Osteoblast (primary cell): ENCODE data around the gene TFPT. TPM values are rescaled to one million over a fixed set of nuclear protein-coding genes. Genes with fewer than 3 reads are reported as not detected.

Experiments
- DNase-seq: peaks from one replicate; pipeline ENCODE4 v3.0.0; 2011; ENCODE audit warnings: low spot score, mixed read lengths; ENCODE audit not compliant: insufficient read length; ENCODE audit errors: missing footprints
- H2AFZ ChIP-seq: 2 replicates; pipeline ENCODE4 v1.6.0; 2011; ENCODE audit warnings: mild to moderate bottlenecking, low read length
- H3K27ac ChIP-seq: 2 replicates; pipeline ENCODE4 v1.5.1; 2011; ENCODE audit warnings: mild to moderate bottlenecking, low read depth, low read length, moderate library complexity
- H3K27me3 ChIP-seq: 2 replicates; pipeline ENCODE4 v1.6.0; 2012; ENCODE audit warnings: mild to moderate bottlenecking, control low read depth, inconsistent platforms, low read length, moderate library complexity; ENCODE audit not compliant: insufficient read depth
- H3K36me3 ChIP-seq: 2 replicates; pipeline ENCODE4 v1.5.1; 2011; ENCODE audit warnings: mild to moderate bottlenecking, low read length, control low read depth, moderate library complexity; ENCODE audit not compliant: insufficient read depth
- H3K4me1 ChIP-seq: 2 replicates; pipeline ENCODE4 v1.5.1; 2011; ENCODE audit warnings: mild to moderate bottlenecking, low read length, control low read depth, moderate library complexity; ENCODE audit not compliant: insufficient read depth
- H3K4me2 ChIP-seq: 2 replicates; pipeline ENCODE4 v1.6.0; 2011; ENCODE audit warnings: mild to moderate bottlenecking, low read length; ENCODE audit not compliant: insufficient read depth
- H3K4me3 ChIP-seq: fragments of 200-600 bp; sonication (generic); 3 replicates; pipeline ENCODE4 v1.5.1; 2012; ENCODE audit warnings: mild to moderate bottlenecking, low read length, inconsistent platforms; ENCODE audit not compliant: insufficient read depth
- H3K79me2 ChIP-seq: 2 replicates; pipeline ENCODE4 v1.6.0; 2012; ENCODE audit warnings: mild to moderate bottlenecking, low read length, control low read depth, inconsistent platforms; ENCODE audit not compliant: insufficient read depth
- H3K9me3 ChIP-seq: 2 replicates; pipeline ENCODE4 v1.5.1; 2011; ENCODE audit warnings: low read depth, low read length, control low read depth
- H4K20me1 ChIP-seq: 2 replicates; pipeline ENCODE4 v1.6.0; 2012; ENCODE audit warnings: mild to moderate bottlenecking, low read length, control low read depth; ENCODE audit not compliant: insufficient read depth
- CTCF ChIP-seq: IDR thresholded peaks from 2 replicates; pipeline ENCODE4 v1.5.1; 2011; ENCODE audit warnings: mild to moderate bottlenecking, low read depth, low read length, moderate library complexity; ENCODE audit errors: extremely low read depth
- total RNA-seq: library from RNA; depleted of rRNA; stranded (reverse); fragments of >200 nt; gene quantifications from 2 replicates; pipeline ENCODE4 v1.2.3, GENCODE V29; 2012

The TFPT gene
- total RNA-seq, 1 donor: 17.4 TPM

GRCh38 chr19:54147676-54148075 lies 32.2 kb upstream of the TFPT start:
- no peak for DNase-seq
- no peaks in the 10 kb centered on the region for H3K9me3 ChIP-seq
- no peaks in the 10 kb centered on the region for H3K27me3 ChIP-seq
- no peak overlapping the region for H3K4me3 ChIP-seq
- no peak for TF ChIP-seq CTCF
- H4K20me1 ChIP-seq: peaks cover 31% of the 10 kb centered on the region
- H3K79me2 ChIP-seq: peaks cover 8% of the 10 kb centered on the region
- H3K4me1 ChIP-seq: no peaks in the 10 kb centered on the region
- peaks cover 94% of the 10 kb centered on the region for H3K36me3 ChIP-seq
- H2AFZ ChIP-seq: no peak overlapping the region
- H3K27ac ChIP-seq: no peak overlapping the region
- H3K4me2 ChIP-seq: no peak overlapping the region

- Histone ChIP-seq H3K27ac (no peak overlapping the region), H3K36me3 (peaks cover 93% of the 10 kb centered on the region)
These were observed 30.2 kb upstream of the TFPT start for GRCh38 chr19:54145541-54146158.

GRCh38 chr19:54142166-54142780 lies 26.8 kb upstream of the TFPT start:
- no peaks in the 10 kb centered on the region for H3K9me3 ChIP-seq
- no peak overlapping the region for H3K4me2 ChIP-seq
- H3K27ac ChIP-seq: no peak overlapping the region
- no peak for TF ChIP-seq CTCF
- DNase-seq: peak; percentile 93
- peaks cover 66% of the 10 kb centered on the region for H4K20me1 ChIP-seq
- H3K27me3 ChIP-seq: no peaks in the 10 kb centered on the region
- H3K79me2 ChIP-seq: peaks cover 59% of the 10 kb centered on the region
- H3K4me3 ChIP-seq: no peak overlapping the region
- H3K4me1 ChIP-seq: peaks cover 8% of the 10 kb centered on the region
- peaks cover 77% of the 10 kb centered on the region for H3K36me3 ChIP-seq
- H2AFZ ChIP-seq: no peak overlapping the region

More at GRCh38 chr19:54145541-54146158, 30.2 kb upstream of the TFPT start:
- peaks cover 28% of the 10 kb centered on the region for H3K79me2 ChIP-seq
- no peak overlapping the region for H3K4me3 ChIP-seq
- no peaks in the 10 kb centered on the region for H3K4me1 ChIP-seq
- H3K27me3 ChIP-seq: no peaks in the 10 kb centered on the region
- peaks cover 48% of the 10 kb centered on the region for H4K20me1 ChIP-seq
- TF ChIP-seq CTCF: no peak
- no peak overlapping the region for H2AFZ ChIP-seq
- no peak overlapping the region for H3K4me2 ChIP-seq
- DNase-seq: no peak
- no peaks in the 10 kb centered on the region for H3K9me3 ChIP-seq

GRCh38 chr19:54141356-54141755 lies 25.9 kb upstream of the TFPT start:
- no peaks in the 10 kb centered on the region for H3K9me3 ChIP-seq
- no peak for TF ChIP-seq CTCF
- no peak overlapping the region for H2AFZ ChIP-seq
- no peaks in the 10 kb centered on the region for H3K27me3 ChIP-seq
- no peak overlapping the region for H3K27ac ChIP-seq
- H3K4me1 ChIP-seq: peaks cover 12% of the 10 kb centered on the region
- DNase-seq: no peak
- H4K20me1 ChIP-seq: peaks cover 60% of the 10 kb centered on the region
- no peak overlapping the region for H3K4me3 ChIP-seq
- peaks cover 59% of the 10 kb centered on the region for H3K79me2 ChIP-seq
- peaks cover 68% of the 10 kb centered on the region for H3K36me3 ChIP-seq
- no peak overlapping the region for H3K4me2 ChIP-seq
